Stomach (tissue), 9 donors: ENCODE results near the gene COBL. TPM values are rescaled to one million over a fixed set of nuclear protein-coding genes. Genes with fewer than 3 reads are reported as not detected.

Source experiments
- DNase-seq, 2 donors: peaks; one replicate each; pipeline versions ENCODE4 v3.0.0 to v3.0.0-alpha.2; 2013 to 2019
- H3K27ac ChIP-seq, 5 donors: fragments of 200-600 bp in 4 of 5; sonication (generic) in 4 of 5; one replicate each; pipeline ENCODE4 v1.5.1; 2013 to 2019; ENCODE audit warnings: mild to moderate bottlenecking in 1 of 5, moderate library complexity in 1 of 5
- H3K27me3 ChIP-seq, 3 donors: fragments of 200-600 bp; sonication (generic); one replicate each; pipeline ENCODE4 v1.5.1; 2017 to 2019; ENCODE audit warnings: mixed run types in 1 of 3
- H3K36me3 ChIP-seq, 4 donors: fragments of 200-600 bp; sonication (generic); 1 replicate in 3 of 4; 2 replicates in 1 of 4; pipeline ENCODE4 v1.5.1; 2016 to 2019
- H3K4me1 ChIP-seq, 4 donors: fragments of 200-600 bp; sonication (generic); one replicate each; pipeline ENCODE4 v1.5.1; 2016 to 2019
- H3K4me3 ChIP-seq, 4 donors: fragments of 200-600 bp; sonication (generic) in 3 of 4; one replicate each; pipeline ENCODE4 v1.5.1; 2016 to 2019; ENCODE audit warnings: mild to moderate bottlenecking in 1 of 4
- H3K9me3 ChIP-seq, 4 donors: fragments of 200-600 bp; sonication (generic); one replicate each; pipeline ENCODE4 v1.5.1; 2016 to 2019
- CTCF ChIP-seq, 7 experiments: fragments of 450-650 bp in 4 of 7; fragments of 200-600 bp in 3 of 7; sonication (generic) in 3 of 7; IDR thresholded peaks; one replicate each; pipeline ENCODE4 v1.5.1; 2016 to 2019; ENCODE audit warnings: antibody characterized with exemption in 7 of 7, control low read depth in 2 of 7, mild to moderate bottlenecking in 1 of 7
- EP300 ChIP-seq: sonication (generic); formaldehyde crosslinking; IDR thresholded peaks from one replicate; pipeline ENCODE4 v1.6.1; 2017; ENCODE audit warnings: antibody characterized with exemption
- POLR2A ChIP-seq, 4 donors: fragments of 450-650 bp; IDR thresholded peaks; one replicate each; pipeline ENCODE4 v1.6.1; 2016; ENCODE audit warnings: antibody characterized with exemption in 4 of 4, control low read depth in 2 of 4, mild to moderate bottlenecking in 1 of 4, moderate library complexity in 1 of 4
- POLR2AphosphoS5 ChIP-seq, 3 donors: sonication (generic); formaldehyde crosslinking; IDR thresholded peaks; one replicate each; pipeline ENCODE4 v1.6.1; 2016; ENCODE audit warnings: antibody characterized with exemption in 3 of 3
- WGBS, 5 donors: extraction: QIAGEN DNeasy Blood & Tissue Kit in 3 of 5; methylation state at CpG; one replicate each; pipeline versions ENCODE4 v1.1.5 to v1.1.7; 2013 to 2018; 5-methylcytosine and 5-hydroxymethylcytosine counted together
- intact Hi-C: fragments of 100-400 bp; cut with DNase I; formaldehyde crosslinking; loops from one replicate; pipeline ENCODE4 v1.15.1; 2023; ENCODE audit warnings: low total_unique reads
- polyA plus RNA-seq, 3 donors: library from polyadenylated mRNA; stranded (reverse); fragments of 200-250 nt; gene quantifications; one replicate each; pipeline ENCODE4 v1.2.3, GENCODE V29; 2013
- total RNA-seq, 5 donors: library from RNA; depleted of rRNA; stranded (reverse); fragments of >200 nt; gene quantifications; one replicate each; pipeline versions ENCODE4 v1.1.0 to v1.2.3, GENCODE V29; 2014 to 2016
- donor health status: healthy with polysubstance abuse.
- donor health status: Bipolar disorder and iron deficiency.
- donor health status: healthy.

Gene COBL
- total and polyA plus RNA-seq, 8 donors = 4.9 to 79.9 (median 16.0) TPM

GRCh38 chr7:51016546-51016945 lies 300.1 kb downstream of the COBL start:
- Histone ChIP-seq H3K27me3 (no peaks in the 10 kb centered on the region), H3K4me3 (no peak overlapping the region), H3K9me3 (no peaks in the 10 kb centered on the region), H3K36me3 (no peaks in the 10 kb centered on the region), H3K4me1 (peaks cover 0 to 4% (median 0%) of the 10 kb centered on the region in 4 donors), H3K27ac (no peak overlapping the region)
- intact Hi-C loops = no loop called here
- TF ChIP-seq POLR2A (IDR thresholded peaks at IDR 0.05) (no peak), EP300 (no peak), POLR2AphosphoS5 (IDR thresholded peaks at IDR 0.05) (no peak), CTCF (IDR thresholded peaks at IDR 0.05) (no peak)
- WGBS, 5 donors = 89 to 96% (median 94%) methylated on average over 9 of the region's 9 CpGs
- no peak for DNase-seq

GRCh38 chr7:51015581-51015980 lies 301.0 kb downstream of the COBL start:
- 86 to 89% (median 87%) methylated on average over 11 of the region's 11 CpGs for whole genome bisulfite sequencing, 5 donors
- TF ChIP-seq EP300 (no peak), POLR2AphosphoS5 (IDR thresholded peaks at IDR 0.05) (no peak)
- Histone ChIP-seq H3K27me3 (no peaks in the 10 kb centered on the region), H3K4me3 (no peak overlapping the region), H3K9me3 (no peaks in the 10 kb centered on the region), H3K36me3 (no peaks in the 10 kb centered on the region), H3K27ac (no peak overlapping the region), H3K4me1 (no peaks in the 10 kb centered on the region)
- no peak for DNase-seq
- intact Hi-C loops = no loop called here

- WGBS, 5 donors = 77 to 85% (median 84%) methylated on average over 15 to 16 of the region's 16 CpGs
- no peaks in the 10 kb centered on the region for H3K27me3 ChIP-seq
These were observed 301.8 kb downstream of the COBL start for GRCh38 chr7:51014811-51015210.

GRCh38 chr7:51013861-51014511 lies 302.6 kb downstream of the COBL start:
- TF ChIP-seq POLR2AphosphoS5 (IDR thresholded peaks at IDR 0.05) (no peak), POLR2A (IDR thresholded peaks at IDR 0.05) (no peak), EP300 (no peak), CTCF (IDR thresholded peaks at IDR 0.05) (no peak)
- no peaks in the 10 kb centered on the region for H3K36me3 ChIP-seq
- H3K27ac ChIP-seq = no peak overlapping the region
- H3K9me3 ChIP-seq = no peaks in the 10 kb centered on the region
- no peak overlapping the region for H3K4me3 ChIP-seq
- WGBS, 5 donors = 74 to 80% (median 77%) methylated on average over 20 to 21 of the region's 21 CpGs
- no peaks in the 10 kb centered on the region for H3K27me3 ChIP-seq
- no peaks in the 10 kb centered on the region for H3K4me1 ChIP-seq
- intact Hi-C loops = no loop called here
- no peak for DNase-seq

More at GRCh38 chr7:51014811-51015210, 301.8 kb downstream of the COBL start:
- Histone ChIP-seq H3K4me1 (no peaks in the 10 kb centered on the region), H3K36me3 (no peaks in the 10 kb centered on the region), H3K27ac (no peak overlapping the region), H3K9me3 (no peaks in the 10 kb centered on the region), H3K4me3 (no peak overlapping the region)
- DNase-seq = no peak
- TF ChIP-seq POLR2AphosphoS5 (IDR thresholded peaks at IDR 0.05) = no peak
- TF ChIP-seq POLR2A (IDR thresholded peaks at IDR 0.05) = no peak
- no peak for TF ChIP-seq CTCF (IDR thresholded peaks at IDR 0.05)
- intact Hi-C loops = no loop called here

GRCh38 chr7:51013218-51013786 lies 303.3 kb downstream of the COBL start:
- Histone ChIP-seq H3K4me1 (no peaks in the 10 kb centered on the region), H3K36me3 (no peaks in the 10 kb centered on the region), H3K4me3 (no peak overlapping the region), H3K27ac (no peak overlapping the region), H3K9me3 (no peaks in the 10 kb centered on the region), H3K27me3 (no peaks in the 10 kb centered on the region)
- intact Hi-C loops = no loop called here
- DNase-seq = no peak
- TF ChIP-seq EP300 = no peak
- no peak for TF ChIP-seq POLR2AphosphoS5 (IDR thresholded peaks at IDR 0.05)
- 70 to 85% (median 75%) methylated on average over 17 of the region's 17 CpGs for WGBS, 5 donors
